Astrocyte of the cerebellum (primary cell): Measurements from ENCODE around the gene AOAH.

Source experiments
- DNase-seq: peaks from one replicate; pipeline ENCODE4 v3.0.0-alpha.2; 2011; ENCODE audit warnings: low read depth
- H3K4me3 ChIP-seq: 2 replicates; pipeline ENCODE4 v1.5.1; 2011; ENCODE audit warnings: mild to moderate bottlenecking, low read depth, low read length, moderate library complexity
- CTCF ChIP-seq: IDR thresholded peaks from 2 replicates; pipeline ENCODE4 v1.5.1; 2012; ENCODE audit warnings: low read length, low read depth, moderate library complexity, mild to moderate bottlenecking; ENCODE audit errors: missing control alignments
- in situ Hi-C: cut with HindIII; loops from 2 replicates; pipeline ENCODE4 v1.10.0; 2017; ENCODE audit warnings: low sequenced_read_pairs

Gene AOAH

DNA sequence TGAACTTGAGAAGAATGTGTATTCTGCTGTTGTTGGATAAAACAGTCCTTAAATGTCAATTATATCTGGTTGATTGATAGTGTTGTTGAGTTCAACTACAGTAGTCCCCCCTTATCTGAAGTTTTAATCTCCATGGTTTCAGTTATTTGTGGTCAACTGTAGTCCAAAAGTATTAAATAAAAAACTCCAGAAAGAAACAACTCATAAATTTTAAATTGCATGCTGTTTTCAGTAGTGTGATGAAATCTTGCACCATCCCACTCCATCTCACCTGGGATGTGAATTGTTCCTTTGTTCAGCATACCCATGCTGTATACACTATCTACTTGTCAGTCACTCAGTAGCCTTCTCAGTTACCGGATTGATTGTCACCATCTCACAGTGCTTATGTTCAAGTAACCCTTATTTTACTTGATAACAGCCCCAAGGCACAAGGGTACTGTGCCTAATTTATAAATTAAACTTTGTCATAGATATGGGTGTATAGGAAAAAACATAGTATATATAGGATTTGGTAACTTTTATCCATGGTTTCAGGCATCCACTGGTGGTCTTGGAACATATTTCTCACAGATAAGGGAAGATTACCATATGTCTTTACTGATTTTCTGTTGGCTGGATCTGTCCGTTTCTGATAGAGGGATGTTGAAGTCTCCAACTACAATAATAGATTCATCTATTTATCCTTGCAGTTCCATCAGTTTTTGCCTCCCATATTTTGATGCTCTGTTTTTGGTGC lies 57.1 kb downstream of the AOAH start:
- in situ Hi-C loops: no loop called here
- no peak for DNase-seq
- H3K4me3 ChIP-seq: no peak overlapping the region
- TF ChIP-seq CTCF: no peak

DNA sequence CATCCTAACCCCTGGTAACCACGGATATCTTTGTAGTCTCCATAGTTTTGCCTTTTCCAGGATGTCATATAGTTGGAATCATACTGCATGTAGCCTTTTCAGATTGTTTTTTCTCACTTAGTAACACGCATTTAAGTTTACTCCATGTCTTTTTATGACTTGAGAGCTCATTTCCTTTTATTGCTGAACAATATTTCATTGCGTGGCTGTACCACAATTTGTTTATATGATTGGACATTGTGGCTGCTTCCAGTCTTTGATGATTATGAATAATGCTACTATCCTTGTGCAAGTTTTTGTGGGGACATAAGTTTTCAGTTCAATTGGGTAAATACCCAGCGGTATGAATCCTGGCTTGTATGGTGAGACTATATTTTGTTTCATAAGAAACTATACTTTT lies 60.8 kb downstream of the AOAH start:
- no peak for TF ChIP-seq CTCF
- DNase-seq: no peak
- no peak overlapping the region for H3K4me3 ChIP-seq
- in situ Hi-C loops: no loop called here

GRCh38 chr7:36661135-36661840 lies 63.0 kb downstream of the AOAH start:
- TF ChIP-seq CTCF: no peak
- no peak for DNase-seq
- in situ Hi-C loops: no loop called here

GRCh38 chr7:36659638-36660341 lies 64.5 kb downstream of the AOAH start:
- TF ChIP-seq CTCF: no peak
- H3K4me3 ChIP-seq: no peak overlapping the region
- DNase-seq: no peak
- in situ Hi-C loops: no loop called here

More at GRCh38 chr7:36661135-36661840, 63.0 kb downstream of the AOAH start:
- H3K4me3 ChIP-seq: no peak overlapping the region

- peak; percentile 67 for DNase-seq
- H3K4me3 ChIP-seq: no peak overlapping the region
- TF ChIP-seq CTCF: no peak
- in situ Hi-C loops: no loop called here
Observed at GRCh38 chr7:36659172-36659516, 65.2 kb downstream of the AOAH start.

DNA sequence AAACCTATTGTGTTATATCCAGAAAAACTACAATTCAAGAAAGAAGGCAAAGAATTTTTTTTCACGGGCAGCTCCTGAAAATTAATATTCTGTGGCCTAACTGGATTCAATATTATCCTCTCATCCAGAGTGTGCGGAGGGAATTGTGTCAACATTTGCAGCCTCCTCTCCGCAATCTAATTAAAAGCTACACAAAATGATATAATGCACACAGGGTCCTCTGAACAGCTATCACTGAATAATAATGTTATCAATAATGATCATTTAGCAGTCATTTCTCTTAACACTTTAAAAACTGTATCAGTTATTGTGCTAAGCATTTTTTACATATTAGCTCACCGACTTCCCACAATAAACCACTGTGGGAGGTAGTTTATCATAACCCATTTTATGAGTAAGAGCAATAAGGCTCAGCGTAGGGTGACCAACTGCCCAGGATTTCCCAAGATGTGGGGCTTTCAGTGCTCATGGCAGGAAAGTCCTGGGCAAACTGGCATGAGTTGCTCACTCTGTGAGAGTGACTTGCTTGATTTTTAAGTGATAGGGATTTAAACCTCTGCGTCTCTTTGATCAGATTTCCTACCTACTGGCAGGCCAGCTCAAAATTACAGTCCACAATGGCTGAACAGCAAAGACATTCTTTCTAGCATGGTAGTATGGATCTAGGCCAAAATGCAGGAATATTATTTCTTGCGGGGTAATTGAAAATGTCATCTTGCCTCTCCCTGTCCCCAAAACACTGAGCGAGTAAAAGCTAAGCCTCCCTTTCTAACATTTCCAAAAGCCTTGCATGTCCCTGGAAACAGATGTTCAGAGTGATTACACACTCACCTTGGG lies 65.7 kb downstream of the AOAH start:
- in situ Hi-C loops: no loop called here
- no peak overlapping the region for H3K4me3 ChIP-seq
- no peak for TF ChIP-seq CTCF
- peak; percentile 75 for DNase-seq
